Nasal cavity respiratory epithelium epithelial cell of viscerocranial mucosa (primary cell): Measurements from ENCODE around the gene AKR1B15. TPM values are rescaled to one million over a fixed set of nuclear protein-coding genes. Genes with fewer than 3 reads are reported as not detected.

ENCODE experiments used
- total RNA-seq: library from RNA; depleted of rRNA; stranded (reverse); fragments of >200 nt; gene quantifications from 2 replicates; pipeline ENCODE4 v1.2.3, GENCODE V29; 2014

Gene AKR1B15
- total RNA-seq: 0.34 and 0.50 TPM in 2 replicates

DNA sequence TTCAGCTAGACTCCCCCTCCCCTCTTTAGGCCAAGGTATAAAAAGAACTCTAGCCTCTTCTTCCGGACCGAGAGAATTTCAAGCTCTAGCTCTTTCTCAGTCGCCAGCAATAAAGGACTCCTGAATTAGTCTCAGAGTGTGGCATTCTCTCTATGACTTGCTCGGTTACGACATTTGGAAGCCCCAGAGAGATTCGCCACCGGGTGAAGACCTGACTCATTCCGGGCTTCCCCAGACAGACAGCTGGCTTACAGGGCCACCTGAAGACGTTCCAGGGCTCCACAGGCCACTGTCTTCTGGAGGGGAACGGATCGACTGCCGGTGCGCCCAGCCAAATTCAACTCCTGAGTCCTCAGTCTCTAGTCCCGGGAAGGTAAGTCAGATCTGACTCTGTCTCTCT lies at the start of gene AKR1B15:
Gene AKR1B15, plus strand, starts transcription at position 234 of the 400 bp plus-strand sequence. CDS start 15,510 bp downstream, outside the sequence.

Other genes starting within 250 kb of the AKR1B15 start
- 4.1 and 15.7 TPM in 2 replicates for gene SLC35B4, start 232.2 kb upstream of the AKR1B15 start, total RNA-seq
- 46.8 and 65.6 TPM in 2 replicates for gene AKR1B1, start 90.0 kb upstream of the AKR1B15 start, total RNA-seq
- 2.4 and 61.8 TPM in 2 replicates for gene AKR1B10, start 21.5 kb upstream of the AKR1B15 start, total RNA-seq
- gene BPGM, start 97.7 kb downstream of the AKR1B15 start, total RNA-seq: 17.1 and 20.1 TPM in 2 replicates
- gene CALD1, start 230.5 kb downstream of the AKR1B15 start, total RNA-seq: 209 and 322 TPM in 2 replicates